Activated T-cell treated with anti-CD3 and anti-CD28 coated beads, Interleukin-2, amount 50 U/mL, for 4 hours (primary cell): ENCODE results near the gene AQP3. TPM values are rescaled to one million over a fixed set of nuclear protein-coding genes. Genes with fewer than 3 reads are reported as not detected.
A peak's percentile ranks its signal among the peaks of the same experiment; 100 is the strongest.
"Not testable (repeated sequence)": the region's sequence is repeated elsewhere in the genome, so short reads cannot be mapped to it uniquely, and the experiment has no call there.

Source experiments
- ATAC-seq, 2 donors: fragments of 200-7000 bp; cut with Tn5 transposase; one replicate each; pipeline ENCODE4 v1.10.0; 2021
- DNase-seq: peaks from one replicate; pipeline ENCODE4 v3.0.0-alpha.2; 2020
- H3K27me3 Mint-ChIP-seq: one replicate; pipeline ENCODE4 v1.8.0; 2021; ENCODE audit warnings: low read depth, mixed read lengths
- H3K36me3 Mint-ChIP-seq: one replicate; pipeline ENCODE4 v1.8.0; 2022; ENCODE audit warnings: mixed read lengths; ENCODE audit not compliant: insufficient read depth
- H3K4me1 Mint-ChIP-seq: one replicate; pipeline ENCODE4 v1.8.0; 2021; ENCODE audit warnings: low read depth, mixed read lengths
- H3K4me3 Mint-ChIP-seq: one replicate; pipeline ENCODE4 v1.8.0; 2021; ENCODE audit warnings: mild to moderate bottlenecking, moderate library complexity, mixed read lengths
- H3K9me3 Mint-ChIP-seq: one replicate; pipeline ENCODE4 v1.8.0; 2021; ENCODE audit warnings: mixed read lengths
- total RNA-seq, 3 donors: library from RNA; stranded (reverse); gene quantifications; one replicate each; pipeline ENCODE4 v1.2.1, GENCODE V29; 2021

AQP3 gene
- total RNA-seq, 3 donors from 2014 or later = 4.5 to 5.5 (median 5.3) TPM

GRCh38 chr9:33425128-33425533, 22.3 kb downstream of the AQP3 start:
- H3K4me1 Mint-ChIP-seq = no peaks in the 10 kb centered on the region
- no peaks in the 10 kb centered on the region for H3K27me3 Mint-ChIP-seq
- no peak for DNase-seq
- no peak overlapping the region for H3K4me3 Mint-ChIP-seq
- ATAC-seq = no peak
- no peaks in the 10 kb centered on the region for H3K9me3 Mint-ChIP-seq
- H3K36me3 Mint-ChIP-seq = no peaks in the 10 kb centered on the region

- H3K4me1 Mint-ChIP-seq, ATAC-seq, DNase-seq, H3K4me3 Mint-ChIP-seq, H3K36me3 Mint-ChIP-seq, H3K27me3 Mint-ChIP-seq, H3K9me3 Mint-ChIP-seq: not testable (repeated sequence)
Measured at GRCh38 chr9:33424492-33424891, 22.9 kb downstream of the AQP3 start.

GRCh38 chr9:33424043-33424442, 23.4 kb downstream of the AQP3 start:
- H3K4me1 Mint-ChIP-seq, H3K36me3 Mint-ChIP-seq: not testable (repeated sequence)

GRCh38 chr9:33419708-33420303, 27.6 kb downstream of the AQP3 start:
- Mint-ChIP-seq H3K36me3 (no peaks in the 10 kb centered on the region), H3K4me3 (no peak overlapping the region), H3K9me3 (no peaks in the 10 kb centered on the region), H3K27me3 (no peaks in the 10 kb centered on the region), H3K4me1 (peaks cover 36% of the 10 kb centered on the region)
- ATAC-seq (no peak), DNase-seq (no peak)

More at GRCh38 chr9:33424043-33424442, 23.4 kb downstream of the AQP3 start:
- H3K4me3 Mint-ChIP-seq, DNase-seq, ATAC-seq, H3K27me3 Mint-ChIP-seq, H3K9me3 Mint-ChIP-seq: not testable (repeated sequence)

GRCh38 chr9:33418090-33418489, 29.3 kb downstream of the AQP3 start:
- Mint-ChIP-seq H3K9me3 (no peaks in the 10 kb centered on the region), H3K36me3 (no peaks in the 10 kb centered on the region), H3K4me3 (no peak overlapping the region), H3K27me3 (no peaks in the 10 kb centered on the region), H3K4me1 (peaks cover 46% of the 10 kb centered on the region)
- DNase-seq = no peak
- ATAC-seq = no peak

GRCh38 chr9:33416996-33417395, 30.4 kb downstream of the AQP3 start:
- Mint-ChIP-seq H3K27me3 (no peaks in the 10 kb centered on the region), H3K4me1 (peaks cover 46% of the 10 kb centered on the region), H3K4me3 (peak overlapping the region; percentile 43), H3K9me3 (no peaks in the 10 kb centered on the region), H3K36me3 (no peaks in the 10 kb centered on the region)
- DNase-seq = peak; percentile 36
- peak; percentile 9 to 12 for ATAC-seq

GRCh38 chr9:33415501-33416038, 31.8 kb downstream of the AQP3 start:
- DNase-seq (peak; percentile 83), ATAC-seq (peak; percentile 88 to 90)
- no peaks in the 10 kb centered on the region for H3K36me3 Mint-ChIP-seq
- peaks cover 46% of the 10 kb centered on the region for H3K4me1 Mint-ChIP-seq
- H3K9me3 Mint-ChIP-seq = no peaks in the 10 kb centered on the region
- peak overlapping the region; percentile 56 for H3K4me3 Mint-ChIP-seq
- H3K27me3 Mint-ChIP-seq = no peaks in the 10 kb centered on the region

GRCh38 chr9:33414889-33415500, 32.4 kb downstream of the AQP3 start:
- Mint-ChIP-seq H3K9me3 (no peaks in the 10 kb centered on the region), H3K4me3 (peak overlapping the region; percentile 56), H3K4me1 (peaks cover 46% of the 10 kb centered on the region)

GRCh38 chr9:33414268-33414667, 33.1 kb downstream of the AQP3 start:
- peaks cover 46% of the 10 kb centered on the region for H3K4me1 Mint-ChIP-seq

More at GRCh38 chr9:33414889-33415500, 32.4 kb downstream of the AQP3 start:
- ATAC-seq (no peak), DNase-seq (no peak)
- Mint-ChIP-seq H3K36me3 (no peaks in the 10 kb centered on the region), H3K27me3 (no peaks in the 10 kb centered on the region)

GRCh38 chr9:33408087-33408486, 39.3 kb downstream of the AQP3 start:
- Mint-ChIP-seq H3K36me3 (no peaks in the 10 kb centered on the region), H3K4me3 (no peak overlapping the region), H3K27me3 (no peaks in the 10 kb centered on the region), H3K4me1 (no peaks in the 10 kb centered on the region), H3K9me3 (no peaks in the 10 kb centered on the region)
- DNase-seq = no peak
- no peak for ATAC-seq

More at GRCh38 chr9:33414268-33414667, 33.1 kb downstream of the AQP3 start:
- DNase-seq = no peak
- Mint-ChIP-seq H3K27me3 (no peaks in the 10 kb centered on the region), H3K36me3 (no peaks in the 10 kb centered on the region), H3K4me3 (no peak overlapping the region), H3K9me3 (no peaks in the 10 kb centered on the region)
- no peak for ATAC-seq

GRCh38 chr9:33407061-33407460, 40.3 kb downstream of the AQP3 start:
- DNase-seq (no peak), ATAC-seq (no peak)
- no peaks in the 10 kb centered on the region for H3K9me3 Mint-ChIP-seq
- no peaks in the 10 kb centered on the region for H3K36me3 Mint-ChIP-seq
- no peak overlapping the region for H3K4me3 Mint-ChIP-seq
- no peaks in the 10 kb centered on the region for H3K27me3 Mint-ChIP-seq
- no peaks in the 10 kb centered on the region for H3K4me1 Mint-ChIP-seq

GRCh38 chr9:33404788-33405362, 42.5 kb downstream of the AQP3 start:
- DNase-seq (no peak), ATAC-seq (no peak)
- Mint-ChIP-seq H3K27me3 (no peaks in the 10 kb centered on the region), H3K36me3 (no peaks in the 10 kb centered on the region), H3K9me3 (no peaks in the 10 kb centered on the region), H3K4me3 (no peak overlapping the region), H3K4me1 (no peaks in the 10 kb centered on the region)

- DNase-seq = no peak
- Mint-ChIP-seq H3K27me3 (no peaks in the 10 kb centered on the region), H3K4me1 (no peaks in the 10 kb centered on the region), H3K36me3 (no peaks in the 10 kb centered on the region), H3K9me3 (no peaks in the 10 kb centered on the region), H3K4me3 (no peak overlapping the region)
- no peak for ATAC-seq
Measured at GRCh38 chr9:33403941-33404787, 43.2 kb downstream of the AQP3 start.

- not testable (repeated sequence) for H3K9me3 Mint-ChIP-seq, H3K27me3 Mint-ChIP-seq, H3K36me3 Mint-ChIP-seq, H3K4me1 Mint-ChIP-seq, DNase-seq, ATAC-seq, H3K4me3 Mint-ChIP-seq
Measured at GRCh38 chr9:33402371-33402770, 45.0 kb downstream of the AQP3 start, which contains the start of gene AQP7. AQP7 (minus strand) TSS chr9:33402568; CDS start chr9:33401262, 1,306 bp downstream.
